ENCODE measurements around the gene AKR1E2. TPM values are rescaled to one million over a fixed set of nuclear protein-coding genes. Genes with fewer than 3 reads are reported as not detected.

Gene AKR1E2
- total and polyA plus RNA-seq, 2 of the 8 experiments (the other 6 are each of a cell fraction or from before 2014, with no cell fraction given), result 2.6 to 3.5 TPM

GRCh38 chr10:4882704-4883078 lies 56.7 kb downstream of the AKR1E2 start (continued):
- TF ChIP-seq SIX5 (IDR thresholded peaks at IDR 0.05; ENCODE audit: low read depth, low read length) (no peak), SP2 (IDR thresholded peaks at IDR 0.05; ENCODE audit: low read length) (no peak), HDAC2 (IDR thresholded peaks at IDR 0.05; ENCODE audit: borderline replicate concordance in 1 of 2, low read depth in 2 of 2, low read length in 2 of 2) (no peak), KDM5A (IDR thresholded peaks at IDR 0.05; ENCODE audit: low read length) (no peak), E2F6 (IDR thresholded peaks at IDR 0.05) (no peak), POLR2A (IDR thresholded peaks at IDR 0.05; ENCODE audit: control extremely low read depth in 1 of 2, low read depth in 2 of 2, low read length in 2 of 2) (no peak), CHD7 (IDR thresholded peaks at IDR 0.05; ENCODE audit: insufficient replicate concordance, low read length) (no peak), SUZ12 (IDR thresholded peaks at IDR 0.05; ENCODE audit: low read length) (no peak)
